HCT116 (cell line): ENCODE results near the gene PTPRR.

ENCODE experiments used
- ATF3 ChIP-seq: IDR thresholded peaks from 2 replicates; pipeline ENCODE4 v1.6.1; 2012
- CTCF ChIP-seq, 3 experiments: fragments of 200-600 bp in 1 of 3; sonication (generic) in 1 of 3; IDR thresholded peaks in 2 of 3; conservative IDR thresholded peaks in 1 of 3; 2 replicates each; pipeline ENCODE4 v1.5.1; 2012 to 2017; ENCODE audit warnings: low read depth in 2 of 3, low read length in 2 of 3, antibody characterized with exemption in 1 of 3, borderline replicate concordance in 1 of 3, control low read depth in 1 of 3, mild to moderate bottlenecking in 1 of 3, mixed read lengths in 1 of 3, mixed run types in 1 of 3, moderate library complexity in 1 of 3; ENCODE audit not compliant: insufficient read depth in 1 of 3
- EGR1 ChIP-seq: IDR thresholded peaks from 2 replicates; pipeline ENCODE4 v1.6.1; 2012; ENCODE audit warnings: low read depth
- POLR2A ChIP-seq: IDR thresholded peaks from 2 replicates; pipeline ENCODE4 v1.7.0; 2011; ENCODE audit warnings: borderline replicate concordance; ENCODE audit not compliant: insufficient read depth, insufficient read length; ENCODE audit errors: extremely low read depth
- POLR2AphosphoS5 ChIP-seq: IDR thresholded peaks from 2 replicates; pipeline ENCODE4 v1.6.1; 2011; ENCODE audit warnings: mild to moderate bottlenecking, low read depth, low read length, moderate library complexity
- RAD21 ChIP-seq: IDR thresholded peaks from 2 replicates; pipeline ENCODE4 v1.6.1; 2012; ENCODE audit warnings: low read depth, mild to moderate bottlenecking
- SP1 ChIP-seq: IDR thresholded peaks from 2 replicates; pipeline ENCODE4 v1.6.1; 2012; ENCODE audit warnings: low read depth
- SRF ChIP-seq: IDR thresholded peaks from 2 replicates; pipeline ENCODE4 v1.6.1; 2012; ENCODE audit warnings: low read depth
- ZNF274 ChIP-seq: fragments of 200-500 bp; sonication (Bioruptor generic); IDR thresholded peaks from 2 replicates; pipeline ENCODE4 v1.6.1; 2014; ENCODE audit warnings: mild to moderate bottlenecking, low read depth, low read length, inconsistent platforms

DNA sequence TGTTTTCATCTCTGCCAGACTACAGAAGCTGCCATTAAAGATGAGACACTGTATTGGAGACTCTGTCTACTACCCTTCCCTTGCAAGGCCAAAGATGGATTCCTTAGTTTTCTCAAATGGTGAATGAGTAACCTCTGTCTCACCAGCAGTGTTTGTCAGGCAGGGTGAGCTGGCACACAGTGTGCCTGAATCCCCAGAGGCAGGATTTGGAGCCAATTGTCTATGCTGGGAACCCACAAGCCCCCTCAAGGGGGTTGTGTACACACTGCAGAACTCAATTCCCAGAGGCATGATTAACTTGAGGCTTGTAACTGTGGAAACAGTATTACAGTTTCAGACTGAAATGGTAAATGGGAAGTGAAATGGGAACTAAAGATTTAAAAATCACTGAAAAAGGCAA, 146.5 kb downstream of the PTPRR start:
- no peak for TF ChIP-seq POLR2A
- TF ChIP-seq CTCF (IDR thresholded peaks at IDR 0.05 in 2 of 3, conservative IDR thresholded peaks at IDR 0.05 in 1 of 3; ENCODE audit: borderline replicate concordance in 1 of 3, insufficient read depth in 1 of 3, low read depth in 2 of 3, low read length in 2 of 3): no peak
- no peak for TF ChIP-seq ZNF274
- TF ChIP-seq POLR2AphosphoS5: no peak
- TF ChIP-seq SRF: no peak
- no peak for TF ChIP-seq RAD21
- TF ChIP-seq EGR1: no peak
- TF ChIP-seq SP1: no peak
- TF ChIP-seq ATF3: no peak
